DMS79 (cell line): ENCODE data around the gene PCDHA8.
"Not testable (repeated sequence)": the region's sequence is repeated elsewhere in the genome, so short reads cannot be mapped to it uniquely, and the experiment has no call there.

Experiments used
- DNase-seq: peaks from one replicate; lab custom pipeline; 2025; lab: John Stamatoyannopoulos, UW

The PCDHA8 gene, protein sequence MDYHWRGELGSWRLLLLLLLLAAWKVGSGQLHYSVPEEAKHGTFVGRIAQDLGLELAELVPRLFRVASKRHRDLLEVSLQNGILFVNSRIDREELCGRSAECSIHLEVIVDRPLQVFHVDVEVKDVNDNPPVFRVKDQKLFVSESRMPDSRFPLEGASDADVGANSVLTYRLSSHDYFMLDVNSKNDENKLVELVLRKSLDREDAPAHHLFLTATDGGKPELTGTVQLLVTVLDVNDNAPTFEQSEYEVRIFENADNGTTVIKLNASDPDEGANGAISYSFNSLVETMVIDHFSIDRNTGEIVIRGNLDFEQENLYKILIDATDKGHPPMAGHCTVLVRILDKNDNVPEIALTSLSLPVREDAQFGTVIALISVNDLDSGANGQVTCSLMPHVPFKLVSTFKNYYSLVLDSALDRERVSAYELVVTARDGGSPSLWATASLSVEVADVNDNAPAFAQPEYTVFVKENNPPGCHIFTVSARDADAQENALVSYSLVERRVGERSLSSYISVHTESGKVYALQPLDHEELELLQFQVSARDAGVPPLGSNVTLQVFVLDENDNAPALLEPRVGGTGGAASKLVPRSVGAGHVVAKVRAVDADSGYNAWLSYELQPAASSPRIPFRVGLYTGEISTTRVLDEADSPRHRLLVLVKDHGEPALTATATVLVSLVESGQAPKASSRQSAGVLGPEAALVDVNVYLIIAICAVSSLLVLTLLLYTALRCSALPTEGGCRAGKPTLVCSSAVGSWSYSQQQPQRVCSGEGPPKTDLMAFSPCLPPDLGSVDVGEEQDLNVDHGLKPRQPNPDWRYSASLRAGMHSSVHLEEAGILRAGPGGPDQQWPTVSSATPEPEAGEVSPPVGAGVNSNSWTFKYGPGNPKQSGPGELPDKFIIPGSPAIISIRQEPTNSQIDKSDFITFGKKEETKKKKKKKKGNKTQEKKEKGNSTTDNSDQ

GRCh38 chr5:140840978-140841962 is at the start of gene PCDHA8:
Gene PCDHA8, plus strand, starts transcription at chr5:140841187. Its CDS starts 135 bp downstream, at chr5:140841322.
- DNase-seq, result no peak

GRCh38 chr5:140794595-140795258 is 46.3 kb upstream of the PCDHA8 start, which contains the start of gene PCDHA2:
Gene PCDHA2, plus strand, starts transcription at chr5:140794852.
- DNase-seq, result no peak

- DNase-seq, result no peak
These were observed 45.7 kb upstream of the PCDHA8 start for GRCh38 chr5:140795259-140795641.

DNA sequence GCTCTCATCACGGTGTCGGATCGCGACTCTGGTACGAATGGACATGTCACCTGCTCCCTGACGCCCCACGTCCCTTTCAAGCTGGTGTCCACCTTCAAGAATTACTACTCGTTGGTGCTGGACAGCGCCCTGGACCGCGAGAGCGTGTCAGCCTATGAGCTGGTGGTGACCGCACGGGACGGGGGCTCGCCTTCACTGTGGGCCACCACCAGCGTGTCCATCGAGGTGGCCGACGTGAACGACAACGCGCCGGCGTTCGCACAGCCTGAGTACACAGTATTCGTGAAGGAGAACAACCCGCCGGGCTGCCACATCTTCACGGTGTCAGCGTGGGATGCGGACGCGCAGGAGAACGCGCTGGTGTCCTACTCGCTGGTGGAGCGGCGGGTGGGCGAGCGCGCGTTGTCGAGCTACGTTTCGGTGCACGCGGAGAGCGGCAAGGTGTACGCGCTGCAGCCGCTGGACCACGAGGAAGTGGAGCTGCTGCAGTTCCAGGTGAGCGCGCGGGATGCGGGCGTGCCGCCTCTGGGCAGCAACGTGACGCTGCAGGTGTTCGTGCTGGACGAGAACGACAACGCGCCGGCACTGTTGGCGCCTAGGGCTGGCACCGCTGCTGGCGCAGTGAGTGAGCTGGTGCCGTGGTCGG is 44.8 kb upstream of the PCDHA8 start:
- DNase-seq, result not testable (repeated sequence)

DNA sequence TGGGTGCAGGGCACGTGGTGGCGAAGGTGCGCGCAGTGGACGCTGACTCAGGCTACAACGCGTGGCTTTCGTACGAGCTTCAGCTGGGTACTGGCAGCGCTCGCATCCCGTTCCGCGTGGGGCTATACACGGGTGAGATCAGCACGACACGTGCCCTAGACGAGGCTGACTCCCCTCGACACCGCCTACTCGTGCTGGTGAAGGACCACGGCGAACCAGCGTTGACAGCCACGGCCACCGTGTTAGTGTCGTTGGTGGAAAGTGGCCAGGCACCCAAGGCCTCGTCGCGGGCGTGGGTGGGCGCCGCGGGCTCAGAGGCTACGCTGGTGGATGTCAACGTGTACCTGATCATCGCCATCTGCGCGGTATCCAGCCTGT is 44.3 kb upstream of the PCDHA8 start:
- DNase-seq, result no peak

- no peak for DNase-seq
These were observed 40.0 kb upstream of the PCDHA8 start, which contains the start of gene PCDHA3 for GRCh38 chr5:140800816-140801493. Gene PCDHA3, plus strand, starts transcription at chr5:140801057.

GRCh38 chr5:140801494-140801841 is 39.5 kb upstream of the PCDHA8 start:
- no peak for DNase-seq

DNA sequence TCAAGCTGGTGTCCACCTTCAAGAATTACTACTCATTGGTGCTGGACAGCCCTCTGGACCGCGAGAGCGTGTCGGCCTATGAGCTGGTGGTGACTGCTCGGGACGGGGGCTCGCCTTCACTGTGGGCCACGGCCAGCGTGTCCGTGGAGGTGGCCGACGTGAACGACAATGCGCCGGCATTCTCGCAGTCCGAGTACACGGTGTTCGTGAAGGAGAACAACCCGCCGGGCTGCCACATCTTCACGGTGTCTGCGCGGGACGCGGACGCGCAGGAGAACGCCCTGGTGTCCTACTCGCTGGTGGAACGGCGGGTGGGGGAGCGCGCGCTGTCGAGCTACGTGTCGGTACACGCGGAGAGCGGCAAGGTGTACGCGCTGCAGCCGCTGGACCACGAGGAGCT is 38.6 kb upstream of the PCDHA8 start:
- not testable (repeated sequence) for DNase-seq

GRCh38 chr5:140802781-140803271 is 38.2 kb upstream of the PCDHA8 start:
- no peak for DNase-seq

DNA sequence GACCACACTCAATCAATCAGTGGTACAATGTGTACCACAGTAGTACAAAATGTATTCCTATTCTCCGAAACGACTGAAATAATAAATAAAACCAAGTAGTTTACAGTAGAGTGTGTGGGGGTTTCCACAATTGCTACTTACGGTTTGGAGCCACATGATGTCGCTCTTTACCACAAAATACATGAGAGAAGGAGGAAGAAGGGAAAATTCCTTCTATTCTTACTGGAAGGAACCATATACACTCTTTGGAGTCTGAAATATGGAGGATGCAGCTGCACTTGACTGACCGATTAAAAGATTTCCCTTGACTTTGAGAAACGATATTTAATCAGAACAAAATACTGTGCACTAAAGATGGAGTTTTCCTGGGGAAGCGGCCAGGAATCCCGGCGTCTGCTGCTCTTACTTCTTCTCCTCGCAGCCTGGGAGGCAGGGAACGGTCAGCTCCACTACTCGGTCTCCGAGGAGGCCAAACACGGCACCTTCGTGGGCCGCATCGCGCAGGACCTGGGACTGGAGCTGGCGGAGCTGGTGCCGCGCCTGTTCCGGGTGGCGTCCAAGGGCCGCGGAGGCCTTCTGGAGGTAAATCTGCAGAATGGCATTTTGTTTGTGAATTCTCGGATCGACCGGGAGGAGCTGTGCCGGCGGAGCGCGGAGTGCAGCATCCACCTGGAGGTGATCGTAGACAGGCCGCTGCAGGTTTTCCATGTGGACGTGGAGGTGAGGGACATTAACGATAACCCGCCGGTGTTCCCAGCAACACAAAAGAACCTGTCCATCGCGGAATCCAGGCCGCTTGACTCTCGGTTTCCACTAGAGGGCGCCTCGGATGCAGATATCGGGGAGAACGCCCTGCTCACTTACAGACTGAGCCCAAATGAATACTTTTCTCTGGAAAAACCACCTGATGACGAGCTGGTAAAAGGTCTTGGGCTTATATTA is 33.9 kb upstream of the PCDHA8 start, which contains the start of gene PCDHA4:
Gene PCDHA4 (plus strand): TSS at position 235 of the 942 bp plus-strand sequence.
- no peak for DNase-seq

DNA sequence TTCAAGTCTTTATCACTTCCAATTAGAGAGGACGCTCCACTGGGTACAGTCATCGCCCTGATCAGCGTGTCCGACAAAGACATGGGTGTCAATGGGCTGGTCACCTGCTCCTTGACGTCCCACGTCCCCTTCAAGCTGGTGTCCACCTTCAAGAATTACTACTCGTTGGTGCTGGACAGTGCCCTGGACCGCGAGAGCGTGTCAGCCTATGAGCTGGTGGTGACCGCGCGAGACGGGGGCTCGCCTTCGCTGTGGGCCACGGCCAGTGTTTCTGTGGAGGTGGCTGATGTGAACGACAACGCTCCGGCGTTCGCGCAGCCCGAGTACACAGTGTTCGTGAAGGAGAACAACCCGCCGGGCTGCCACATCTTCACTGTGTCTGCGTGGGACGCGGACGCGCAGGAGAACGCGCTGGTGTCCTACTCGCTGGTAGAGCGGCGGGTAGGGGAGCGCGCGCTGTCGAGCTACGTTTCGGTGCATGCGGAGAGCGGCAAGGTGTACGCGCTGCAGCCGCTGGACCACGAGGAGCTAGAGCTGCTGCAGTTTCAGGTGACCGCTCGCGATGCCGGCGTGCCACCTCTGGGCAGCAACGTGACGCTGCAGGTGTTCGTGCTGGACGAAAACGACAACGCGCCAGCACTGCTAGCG is 32.6 kb upstream of the PCDHA8 start:
- DNase-seq, result not testable (repeated sequence)

DNA sequence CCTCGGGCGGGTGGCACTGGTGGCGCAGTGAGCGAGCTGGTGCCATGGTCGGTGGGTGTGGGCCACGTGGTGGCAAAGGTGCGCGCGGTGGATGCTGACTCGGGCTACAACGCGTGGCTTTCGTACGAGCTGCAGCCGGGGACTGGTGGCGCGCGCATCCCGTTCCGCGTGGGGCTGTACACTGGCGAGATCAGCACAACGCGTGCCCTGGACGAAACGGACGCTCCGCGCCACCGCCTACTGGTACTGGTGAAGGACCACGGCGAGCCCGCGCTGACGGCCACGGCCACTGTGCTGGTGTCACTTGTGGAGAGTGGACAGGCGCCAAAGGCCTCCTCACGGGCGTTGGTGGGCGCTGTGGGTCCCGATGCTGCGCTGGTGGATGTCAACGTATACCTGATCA is 32.1 kb upstream of the PCDHA8 start:
- no peak for DNase-seq

GRCh38 chr5:140821375-140822280 is 19.4 kb upstream of the PCDHA8 start, which contains the start of gene PCDHA5:
Gene PCDHA5, plus strand, starts transcription at chr5:140821613.
- no peak for DNase-seq

GRCh38 chr5:140822281-140822629 is 18.7 kb upstream of the PCDHA8 start:
- no peak for DNase-seq

- DNase-seq, result not testable (repeated sequence)
These were observed 18.0 kb upstream of the PCDHA8 start for GRCh38 chr5:140822969-140823368.

GRCh38 chr5:140823475-140823874 is 17.5 kb upstream of the PCDHA8 start:
- DNase-seq, result no peak
